GM18858 (cell line): ENCODE data around the gene ANKRD28.
"Not testable (repeated sequence)": the region's sequence is repeated elsewhere in the genome, so short reads cannot be mapped to it uniquely, and the experiment has no call there.

Source experiments
- ATAC-seq: cut with Tn5 transposase; IDR thresholded peaks from one replicate; pipeline ENCODE4 v1.9.1; 2021; ENCODE audit not compliant: unreplicated experiment

Gene ANKRD28

DNA sequence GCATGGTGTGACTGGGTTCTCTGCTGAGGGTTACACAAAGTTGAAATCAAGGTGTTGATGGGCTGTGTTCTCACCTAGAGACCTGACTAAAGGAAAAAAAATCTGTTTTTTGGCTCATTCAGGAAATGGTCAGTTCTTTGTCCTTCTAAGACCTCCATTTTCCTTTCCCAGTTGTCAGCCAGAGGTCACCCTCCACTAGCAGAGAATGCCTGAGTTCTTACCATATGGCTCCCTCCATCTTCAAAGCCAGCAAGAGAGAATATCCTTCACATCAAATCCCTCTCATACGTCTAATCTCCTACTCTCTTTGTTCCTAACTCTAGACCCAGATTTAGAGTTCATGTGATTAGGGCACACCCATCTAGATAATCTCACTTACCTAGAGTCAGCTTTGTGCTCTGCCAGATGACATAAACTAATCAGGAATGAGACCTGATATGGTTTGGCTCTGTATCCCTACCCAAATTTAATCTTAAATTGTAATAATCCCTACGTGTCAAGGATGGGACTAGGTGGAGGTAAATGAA, 19.4 kb downstream of the ANKRD28 start:
- ATAC-seq, result no peak

- peak; percentile 84 for ATAC-seq
Observed at GRCh38 chr3:15774931-15775560, 22.7 kb downstream of the ANKRD28 start.

DNA sequence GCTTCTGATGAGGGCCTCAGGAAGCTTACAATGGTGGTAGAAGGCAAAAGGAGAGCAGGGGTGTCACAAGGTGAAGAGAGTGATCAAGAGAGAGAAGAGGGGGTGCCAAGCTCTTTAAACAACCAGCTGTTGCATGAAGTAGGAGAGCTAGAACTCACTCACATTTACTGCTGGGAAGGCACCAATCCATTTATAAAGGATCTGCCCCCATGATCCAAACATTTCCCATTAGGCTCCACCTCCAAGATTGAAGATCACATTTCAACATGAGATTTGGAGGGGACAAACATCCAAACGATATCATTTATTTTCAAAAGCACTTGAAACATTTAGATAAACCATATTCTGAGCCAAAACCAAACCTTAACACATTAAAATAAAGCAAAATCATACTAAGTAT, 26.3 kb downstream of the ANKRD28 start:
- ATAC-seq, result no peak

- no peak for ATAC-seq
Observed at GRCh38 chr3:15769256-15769915, 28.4 kb downstream of the ANKRD28 start.

GRCh38 chr3:15768421-15769255, 29.1 kb downstream of the ANKRD28 start:
- peak; percentile 92 for ATAC-seq

DNA sequence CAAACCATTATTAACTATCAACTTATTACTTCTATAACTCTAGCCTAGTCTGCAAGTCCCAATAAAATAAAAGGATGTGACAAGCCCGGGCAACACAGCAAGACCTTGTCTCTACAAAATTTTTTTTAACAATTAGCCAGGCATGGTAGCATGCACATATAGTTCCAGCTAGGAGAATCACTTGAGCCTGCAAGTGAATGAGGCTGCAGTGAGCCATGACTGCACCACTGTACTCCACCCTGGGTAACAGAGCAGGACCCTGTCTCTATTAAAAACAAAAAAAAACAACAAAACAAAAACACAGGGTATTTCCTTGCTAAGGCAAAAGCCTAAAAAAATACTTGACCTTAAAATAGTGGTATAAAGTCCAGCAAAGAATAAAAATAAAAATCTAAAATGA, 31.4 kb downstream of the ANKRD28 start:
- ATAC-seq, result no peak

GRCh38 chr3:15758295-15758694, 39.5 kb downstream of the ANKRD28 start:
- ATAC-seq, result no peak

- ATAC-seq, result no peak
Observed at GRCh38 chr3:15757824-15758223, 40.0 kb downstream of the ANKRD28 start.

- ATAC-seq, result no peak
Observed at GRCh38 chr3:15756505-15756904, 41.3 kb downstream of the ANKRD28 start.

DNA sequence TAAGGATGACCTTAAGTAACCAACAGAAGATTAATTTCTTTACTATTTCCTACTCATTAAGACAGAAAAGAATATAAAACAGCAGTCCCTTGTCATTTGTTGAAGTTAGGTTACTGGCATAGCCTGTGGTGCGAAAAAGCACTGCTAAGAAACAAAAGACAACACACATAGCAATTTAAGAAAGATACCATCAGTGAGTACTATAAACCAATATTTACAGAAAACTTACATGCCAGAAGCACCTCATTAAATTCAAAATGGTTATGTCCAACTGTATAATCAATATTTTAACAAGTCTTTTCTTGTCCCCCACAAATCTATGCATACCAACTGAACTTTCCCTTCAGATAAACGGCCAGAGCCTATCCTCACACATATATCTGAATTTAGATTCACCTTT, 42.0 kb downstream of the ANKRD28 start:
- ATAC-seq, result no peak

- no peak for ATAC-seq
Observed at GRCh38 chr3:15755181-15755580, 42.6 kb downstream of the ANKRD28 start.

DNA sequence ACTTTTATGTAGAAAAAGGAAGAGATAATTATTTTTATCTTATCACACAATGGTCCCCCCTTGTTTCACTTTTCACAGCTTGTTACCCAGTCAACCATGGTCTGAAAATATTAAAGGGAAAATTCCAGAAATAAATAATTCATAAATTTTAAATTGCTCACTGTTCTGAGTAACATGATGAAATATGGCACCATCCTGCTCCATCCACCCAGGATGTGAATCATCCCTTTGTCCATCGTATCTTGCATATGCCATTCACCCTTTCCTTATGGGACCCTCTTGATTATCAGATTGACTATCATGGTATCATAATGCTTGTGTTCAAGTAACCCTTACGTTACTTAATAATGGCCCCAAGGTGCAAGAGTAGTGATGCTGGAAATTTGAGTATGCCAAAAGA, 43.7 kb downstream of the ANKRD28 start:
- ATAC-seq, result no peak

- no peak for ATAC-seq
Observed at GRCh38 chr3:15753056-15753710, 44.6 kb downstream of the ANKRD28 start.

- no peak for ATAC-seq
Observed at GRCh38 chr3:15750879-15751278, 46.9 kb downstream of the ANKRD28 start.

- no peak for ATAC-seq
Observed at GRCh38 chr3:15750143-15750542, 47.6 kb downstream of the ANKRD28 start.

- not testable (repeated sequence) for ATAC-seq
Observed at GRCh38 chr3:15745896-15746295, 51.9 kb downstream of the ANKRD28 start.

DNA sequence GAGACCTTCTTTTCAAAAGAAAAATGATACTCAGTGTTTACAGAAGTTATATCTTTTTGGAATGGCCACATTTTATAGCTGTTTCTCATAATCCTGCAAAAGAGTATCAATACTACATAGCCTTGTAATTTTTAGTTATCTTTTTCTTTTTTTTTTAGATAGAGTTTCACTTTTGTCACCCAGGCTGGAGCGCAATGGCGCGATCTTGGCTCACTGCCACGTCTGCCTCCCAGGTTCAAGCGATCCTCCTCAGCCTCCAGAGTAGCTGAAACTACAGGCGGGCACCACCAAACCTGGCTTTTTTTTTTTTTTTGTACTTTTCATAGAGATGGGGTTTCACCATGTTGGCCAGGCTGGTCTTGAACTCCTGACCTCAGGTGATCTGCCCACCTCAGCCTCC, 53.6 kb downstream of the ANKRD28 start:
- ATAC-seq, result no peak

DNA sequence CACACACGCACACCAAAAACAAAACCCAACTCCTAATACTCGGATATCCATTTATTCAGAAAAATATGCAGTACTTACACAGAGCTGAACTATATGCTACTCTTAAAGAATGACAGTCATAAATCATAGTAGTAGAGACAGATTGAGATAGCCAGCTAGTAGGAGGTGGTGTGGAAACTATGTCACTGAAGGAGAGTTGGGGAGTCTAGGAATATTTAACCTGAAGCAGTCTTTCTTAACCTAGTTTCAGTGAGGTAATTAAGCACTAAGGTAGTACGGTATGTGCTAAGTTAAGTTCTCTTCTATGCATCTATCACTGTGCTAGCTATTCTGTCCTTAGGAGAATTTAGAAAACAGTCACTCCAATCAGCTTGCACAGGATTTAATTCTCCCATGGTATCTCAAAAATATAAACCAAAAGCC, 54.2 kb downstream of the ANKRD28 start:
- no peak for ATAC-seq

GRCh38 chr3:15742236-15742635, 55.5 kb downstream of the ANKRD28 start:
- not testable (repeated sequence) for ATAC-seq

DNA sequence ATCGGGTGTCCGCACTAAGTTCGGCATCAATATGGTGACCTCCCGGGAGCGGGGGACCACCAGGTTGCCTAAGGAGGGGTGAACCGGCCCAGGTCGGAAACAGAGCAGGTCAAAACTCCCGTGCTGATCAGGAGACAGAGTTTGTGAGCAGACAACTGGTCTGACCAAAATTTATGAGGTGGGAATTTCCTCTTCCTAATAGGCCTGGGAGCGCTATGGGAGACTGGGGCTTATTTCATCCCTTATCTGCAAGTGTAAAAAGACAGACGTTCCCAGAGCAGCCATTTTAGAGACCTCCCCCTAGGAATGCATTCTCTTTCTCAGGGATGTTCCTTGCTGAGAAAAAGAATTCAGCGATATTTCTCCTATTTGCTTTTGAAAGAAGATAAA, 59.2 kb downstream of the ANKRD28 start:
- ATAC-seq, result not testable (repeated sequence)

DNA sequence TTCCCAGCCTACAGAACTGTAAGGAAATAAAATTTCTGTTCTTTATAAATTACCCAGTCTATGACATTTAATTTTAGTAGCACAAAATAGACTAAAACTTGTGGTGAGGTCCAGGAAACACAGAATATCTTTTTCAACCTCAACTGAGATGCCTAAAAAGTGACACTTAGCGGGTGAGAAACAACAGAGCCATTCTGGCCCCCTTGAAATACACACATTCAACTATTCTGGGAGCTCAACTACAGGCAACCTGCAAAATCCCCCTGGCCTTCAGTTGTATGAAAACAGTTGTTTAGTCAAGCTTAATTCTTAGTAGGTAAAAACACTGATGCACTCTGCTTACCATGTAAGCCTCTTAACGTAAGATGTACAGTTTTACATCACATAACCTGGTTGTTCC, 66.8 kb downstream of the ANKRD28 start:
- no peak for ATAC-seq
